ENCODE measurements around the gene NUBPL.

- TF ChIP-seq EGR1 (IDR thresholded peaks at IDR 0.05) (no peak), REST (IDR thresholded peaks at IDR 0.05; ENCODE audit: low read depth) (no peak), CEBPB (IDR thresholded peaks at IDR 0.05) (no peak), CREB1 (IDR thresholded peaks at IDR 0.05; ENCODE audit: low read depth) (no peak), EP300 (IDR thresholded peaks at IDR 0.05; ENCODE audit: borderline replicate concordance) (no peak), TAF1 (IDR thresholded peaks at IDR 0.05; ENCODE audit: low read depth) (no peak), USF1 (IDR thresholded peaks at IDR 0.05) (no peak), YY1 (IDR thresholded peaks at IDR 0.05; ENCODE audit: low read depth) (no peak), MAX (IDR thresholded peaks at IDR 0.05) (no peak), RAD21 (IDR thresholded peaks at IDR 0.05; ENCODE audit: low read depth) (no peak), NFIC (IDR thresholded peaks at IDR 0.05) (no peak), FOXM1 (IDR thresholded peaks at IDR 0.05; ENCODE audit: borderline replicate concordance, low read depth) (no peak)
Measured at GRCh38 chr14:31559939-31560338, 1.3 kb upstream of the NUBPL start.
